Amniotic stem cell (primary cell): ENCODE data around the gene DNASE2.
"Not testable (repeated sequence)": the region's sequence is repeated elsewhere in the genome, so short reads cannot be mapped to it uniquely, and the experiment has no call there.

ENCODE experiments used
- DNase-seq: peaks from one replicate; lab custom pipeline; 2025; lab: John Stamatoyannopoulos, UW

Gene DNASE2

GRCh38 chr19:12881172-12881808, at the start of gene DNASE2:
DNASE2 (minus strand) TSS chr19:12881449; CDS start chr19:12881375, 74 bp downstream.
- DNase-seq: peak; percentile 89

DNA sequence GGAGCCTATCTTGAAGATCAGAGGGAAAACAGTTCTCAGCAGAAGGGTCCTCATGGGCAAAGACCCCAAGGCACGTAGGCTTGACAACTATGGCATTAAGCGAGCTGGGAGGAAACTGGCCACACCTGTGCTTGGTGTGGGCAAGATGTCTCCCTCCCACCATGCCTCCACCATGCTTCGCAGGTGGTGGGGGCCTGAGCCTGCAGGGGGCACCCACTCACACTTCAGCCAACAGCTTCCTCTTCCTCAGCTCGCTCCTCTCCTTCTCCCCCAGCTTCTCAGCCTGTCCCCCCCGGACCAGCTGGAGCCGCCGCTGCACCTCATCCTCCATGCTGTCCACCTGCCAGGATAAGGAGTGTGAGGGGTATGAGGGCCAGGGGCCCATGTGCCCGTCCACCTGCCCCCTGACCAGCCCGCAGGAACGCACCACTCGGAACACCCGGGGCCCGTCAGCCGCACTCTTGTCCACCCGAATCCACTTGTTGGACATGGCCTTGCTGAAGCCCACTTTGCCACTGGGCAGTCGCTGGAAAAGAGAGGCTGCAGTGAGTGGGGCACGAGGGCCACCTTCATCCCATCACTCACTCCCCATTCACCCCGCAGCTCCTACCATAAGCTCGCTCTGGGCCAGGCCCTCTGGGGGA, 48.9 kb upstream of the DNASE2 start:
- DNase-seq: no peak

GRCh38 chr19:12924621-12925310, 43.5 kb upstream of the DNASE2 start:
- DNase-seq: no peak

GRCh38 chr19:12922959-12923358, 41.7 kb upstream of the DNASE2 start:
- DNase-seq: no peak

DNA sequence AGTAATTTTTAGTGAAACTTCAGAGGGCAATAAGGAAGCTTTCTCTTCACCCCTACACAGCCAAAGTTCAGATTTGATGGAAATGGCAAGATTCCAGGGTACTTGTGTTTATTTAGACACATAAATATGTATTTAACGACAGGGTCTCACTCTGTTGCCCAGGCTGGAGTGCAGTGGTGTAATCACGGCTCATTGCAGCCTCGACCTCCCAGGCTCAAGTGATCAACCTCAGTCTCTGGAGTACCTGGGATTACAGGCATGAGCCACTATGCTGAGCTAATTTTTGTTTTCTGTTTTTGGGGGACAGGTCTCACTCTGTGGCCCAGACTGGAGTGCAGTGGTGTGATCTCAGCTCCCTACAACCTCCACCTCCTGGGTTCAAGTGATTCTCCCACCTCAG, 39.8 kb upstream of the DNASE2 start:
- no peak for DNase-seq

DNA sequence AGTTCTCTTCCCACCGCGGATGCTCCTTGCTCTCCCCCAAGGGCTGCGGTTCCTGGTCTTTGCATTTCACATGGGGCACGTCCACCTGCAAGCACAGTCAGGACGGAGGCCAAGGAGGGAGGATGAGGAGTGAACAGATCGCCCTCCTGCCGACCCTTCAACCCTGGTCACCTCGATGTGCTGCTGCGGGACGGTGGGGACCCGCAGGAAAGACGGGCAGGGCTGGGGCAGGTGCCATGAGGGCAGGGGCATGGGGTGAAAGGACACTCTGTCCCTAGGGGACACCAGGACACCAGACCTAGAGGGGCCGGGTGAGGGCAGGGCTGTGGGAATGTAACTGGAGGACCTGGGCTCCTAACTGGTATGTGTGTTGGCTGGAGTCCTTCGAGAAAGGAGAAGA, 37.0 kb upstream of the DNASE2 start:
- DNase-seq: no peak

GRCh38 chr19:12915860-12916259, 34.6 kb upstream of the DNASE2 start:
- DNase-seq: not testable (repeated sequence)

GRCh38 chr19:12913851-12914690, 32.8 kb upstream of the DNASE2 start:
- no peak for DNase-seq

- DNase-seq: no peak
These were observed 31.8 kb upstream of the DNASE2 start for GRCh38 chr19:12913011-12913561.

- no peak for DNase-seq
These were observed 31.3 kb upstream of the DNASE2 start for GRCh38 chr19:12912571-12912970.

- no peak for DNase-seq
These were observed 25.9 kb upstream of the DNASE2 start for GRCh38 chr19:12907166-12907565.

DNA sequence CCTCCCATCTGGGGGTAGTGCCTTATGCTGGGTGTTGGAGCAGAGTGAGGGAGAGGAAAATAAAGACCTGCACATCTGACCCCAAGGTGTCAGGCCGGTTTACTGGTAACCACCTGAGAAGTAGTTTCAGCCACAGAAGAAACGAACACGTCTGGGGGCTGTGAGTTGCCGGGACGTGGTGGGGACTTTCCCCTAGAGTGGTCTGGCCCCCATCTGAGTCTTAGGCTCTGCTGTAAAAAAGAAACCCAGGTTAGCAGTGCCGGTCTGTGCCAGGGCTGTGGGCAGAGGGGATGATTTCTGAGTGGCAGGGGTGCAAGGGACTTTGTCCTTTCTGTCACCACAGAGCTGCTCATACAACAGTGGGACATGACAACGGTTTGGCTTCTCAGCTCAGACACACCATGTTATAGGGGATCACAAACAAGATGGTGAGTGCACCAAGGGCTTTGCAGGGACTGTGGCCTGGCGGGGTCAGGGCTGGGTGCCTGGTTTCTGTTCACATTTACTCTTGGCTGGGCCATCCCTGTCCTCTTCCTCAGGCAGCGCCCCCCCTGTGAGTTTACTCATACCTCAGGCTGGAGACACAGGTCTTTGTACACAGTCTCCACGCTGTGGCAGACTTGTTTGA, 18.8 kb upstream of the DNASE2 start:
- no peak for DNase-seq

GRCh38 chr19:12896460-12896859, 15.2 kb upstream of the DNASE2 start:
- DNase-seq: no peak

GRCh38 chr19:12893582-12893981, 12.3 kb upstream of the DNASE2 start:
- DNase-seq: no peak

DNA sequence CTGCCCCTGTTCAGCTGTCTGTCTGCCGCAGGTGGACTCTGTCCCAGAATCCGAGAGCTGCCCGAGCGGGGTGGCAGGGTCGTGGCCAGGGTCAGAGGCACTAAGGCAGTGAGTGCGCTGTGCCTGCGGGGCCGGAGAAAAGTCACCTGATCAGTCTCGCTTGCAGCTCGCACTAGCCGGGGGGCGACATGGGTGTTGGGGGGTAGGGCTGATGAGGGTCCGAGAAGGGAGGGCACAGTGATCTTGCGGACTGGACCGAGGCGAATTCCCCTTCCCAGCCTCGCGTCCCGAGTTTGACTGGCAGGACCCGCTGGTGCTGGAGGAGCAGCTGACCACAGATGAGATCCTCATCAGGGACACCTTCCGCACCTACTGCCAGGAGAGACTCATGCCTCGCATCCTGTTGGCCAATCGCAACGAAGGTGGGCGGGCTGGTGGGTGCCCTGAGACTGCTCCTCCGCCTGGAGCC, 10.3 kb upstream of the DNASE2 start:
- no peak for DNase-seq

GRCh38 chr19:12890787-12891552, 9.7 kb upstream of the DNASE2 start, which contains the start of gene GCDH:
GCDH (plus strand) TSS chr19:12891160; CDS start chr19:12891305, 145 bp downstream.
- peak; percentile 98 for DNase-seq

DNA sequence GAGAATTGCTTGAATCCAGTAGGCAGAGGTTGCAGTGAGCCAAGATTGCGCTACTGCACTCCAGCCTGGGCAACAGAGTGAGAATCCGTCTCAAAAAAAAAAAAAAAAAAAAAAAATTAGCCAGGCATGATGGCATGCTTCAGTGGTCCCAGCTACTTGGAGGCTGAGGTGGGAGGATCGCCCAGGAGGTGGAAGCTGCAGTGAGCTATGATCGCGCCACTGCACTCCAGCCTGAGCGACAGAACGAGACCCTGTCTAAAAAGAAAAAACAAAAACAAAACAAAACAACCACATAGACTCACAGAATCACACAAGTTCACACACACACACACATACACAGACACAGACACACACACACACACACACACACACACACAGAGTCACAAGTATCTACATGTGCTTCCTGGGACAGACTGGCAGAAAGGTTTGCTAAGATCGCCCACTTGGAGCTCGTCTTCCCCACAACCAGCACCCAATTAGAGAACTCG, 9.1 kb upstream of the DNASE2 start:
- not testable (repeated sequence) for DNase-seq

GRCh38 chr19:12888006-12888603, 6.9 kb upstream of the DNASE2 start:
- no peak for DNase-seq

DNA sequence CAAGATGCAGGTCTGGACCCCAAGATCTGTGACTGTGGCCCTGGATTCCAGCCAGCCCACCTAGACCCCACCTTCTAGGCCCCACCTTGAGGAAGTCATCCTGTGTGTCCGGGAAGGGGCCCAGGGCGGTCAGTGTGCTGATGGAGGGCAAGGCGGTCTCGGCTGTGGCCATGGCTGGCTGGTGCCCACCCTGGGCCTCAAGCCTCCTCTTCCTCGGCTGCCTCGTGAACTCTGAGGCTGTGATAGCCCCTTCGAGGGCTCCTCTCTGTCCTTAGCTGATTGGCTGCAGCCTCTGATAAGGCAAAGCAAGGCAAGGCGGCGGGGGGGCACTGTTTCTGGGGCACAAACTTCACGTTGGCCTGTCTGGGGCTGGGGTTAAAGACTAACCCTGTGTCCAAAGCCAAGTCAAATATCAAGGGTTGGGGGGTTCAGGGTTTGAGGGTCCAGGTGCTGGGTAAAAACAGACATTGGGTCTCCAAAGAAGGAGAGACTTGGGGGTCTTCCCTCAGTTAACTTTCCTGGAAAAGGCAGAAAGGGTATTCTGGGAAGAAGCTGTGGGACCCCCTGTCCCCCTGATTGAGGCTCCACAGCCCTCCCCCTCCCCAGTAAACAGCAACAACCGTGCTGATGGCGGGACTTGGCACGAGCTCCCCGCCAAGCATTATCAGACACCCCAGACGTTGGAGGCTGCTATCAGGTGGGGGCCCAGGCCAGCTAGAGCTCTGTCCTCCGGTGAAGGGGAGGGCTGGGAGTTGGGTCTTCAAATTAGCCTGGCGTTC, 5.9 kb upstream of the DNASE2 start, which contains the start of gene KLF1:
Gene KLF1, minus strand, starts transcription at position 233 of the 779 bp plus-strand sequence. Its CDS starts 61 bp downstream, at position 172.
- DNase-seq: no peak
